ENCODE data around the gene ZNF212.
"Not testable (repeated sequence)": the region's sequence is repeated elsewhere in the genome, so short reads cannot be mapped to it uniquely, and the experiment has no call there.

Gene ZNF212

DNA sequence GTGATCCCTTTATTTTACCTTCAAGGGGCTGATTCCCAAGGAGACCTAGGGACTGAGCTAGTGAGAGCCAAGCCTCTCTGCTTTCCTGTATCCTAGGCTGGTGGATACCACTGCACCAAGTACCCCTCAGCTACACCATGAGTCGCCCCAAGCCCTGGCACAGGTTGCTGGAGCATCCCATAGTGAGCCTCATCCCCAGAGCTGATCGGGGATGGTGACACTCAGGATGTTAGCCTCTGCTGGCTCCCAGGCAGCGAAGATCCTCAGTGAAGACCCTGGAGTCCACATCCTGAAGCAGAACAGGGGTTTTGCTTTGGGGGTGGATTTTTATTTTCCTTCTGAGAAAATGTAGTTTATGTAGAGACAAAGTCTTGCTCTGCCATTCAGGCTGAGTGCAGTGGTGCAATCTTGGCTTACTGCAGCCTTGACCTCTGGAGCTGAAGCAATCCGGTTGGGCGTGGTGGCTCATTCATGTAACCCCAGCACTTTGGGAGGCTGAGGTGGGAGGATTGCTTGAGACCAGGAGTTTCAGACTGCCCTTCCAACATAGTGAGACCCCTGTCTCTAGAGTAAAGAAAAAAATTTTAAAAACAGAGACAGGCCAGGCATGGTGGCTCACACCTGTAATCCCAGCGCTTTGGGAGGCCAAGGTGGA, 12.5 kb upstream of the ZNF212 start:
- TF ChIP-seq, protein P1, sequence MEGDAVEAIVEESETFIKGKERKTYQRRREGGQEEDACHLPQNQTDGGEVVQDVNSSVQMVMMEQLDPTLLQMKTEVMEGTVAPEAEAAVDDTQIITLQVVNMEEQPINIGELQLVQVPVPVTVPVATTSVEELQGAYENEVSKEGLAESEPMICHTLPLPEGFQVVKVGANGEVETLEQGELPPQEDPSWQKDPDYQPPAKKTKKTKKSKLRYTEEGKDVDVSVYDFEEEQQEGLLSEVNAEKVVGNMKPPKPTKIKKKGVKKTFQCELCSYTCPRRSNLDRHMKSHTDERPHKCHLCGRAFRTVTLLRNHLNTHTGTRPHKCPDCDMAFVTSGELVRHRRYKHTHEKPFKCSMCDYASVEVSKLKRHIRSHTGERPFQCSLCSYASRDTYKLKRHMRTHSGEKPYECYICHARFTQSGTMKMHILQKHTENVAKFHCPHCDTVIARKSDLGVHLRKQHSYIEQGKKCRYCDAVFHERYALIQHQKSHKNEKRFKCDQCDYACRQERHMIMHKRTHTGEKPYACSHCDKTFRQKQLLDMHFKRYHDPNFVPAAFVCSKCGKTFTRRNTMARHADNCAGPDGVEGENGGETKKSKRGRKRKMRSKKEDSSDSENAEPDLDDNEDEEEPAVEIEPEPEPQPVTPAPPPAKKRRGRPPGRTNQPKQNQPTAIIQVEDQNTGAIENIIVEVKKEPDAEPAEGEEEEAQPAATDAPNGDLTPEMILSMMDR (IDR thresholded peaks at IDR 0.05; ENCODE audit: extremely low read depth, insufficient read depth, missing control alignments): no peak
- no peak for DNase-seq (ENCODE audit: low spot score)
- in situ Hi-C loops (cut with MboI; ENCODE audit: low pct_unique_long_range_greater_than_20kb, low sequenced_read_pairs, unreplicated experiment): no loop called here

DNA sequence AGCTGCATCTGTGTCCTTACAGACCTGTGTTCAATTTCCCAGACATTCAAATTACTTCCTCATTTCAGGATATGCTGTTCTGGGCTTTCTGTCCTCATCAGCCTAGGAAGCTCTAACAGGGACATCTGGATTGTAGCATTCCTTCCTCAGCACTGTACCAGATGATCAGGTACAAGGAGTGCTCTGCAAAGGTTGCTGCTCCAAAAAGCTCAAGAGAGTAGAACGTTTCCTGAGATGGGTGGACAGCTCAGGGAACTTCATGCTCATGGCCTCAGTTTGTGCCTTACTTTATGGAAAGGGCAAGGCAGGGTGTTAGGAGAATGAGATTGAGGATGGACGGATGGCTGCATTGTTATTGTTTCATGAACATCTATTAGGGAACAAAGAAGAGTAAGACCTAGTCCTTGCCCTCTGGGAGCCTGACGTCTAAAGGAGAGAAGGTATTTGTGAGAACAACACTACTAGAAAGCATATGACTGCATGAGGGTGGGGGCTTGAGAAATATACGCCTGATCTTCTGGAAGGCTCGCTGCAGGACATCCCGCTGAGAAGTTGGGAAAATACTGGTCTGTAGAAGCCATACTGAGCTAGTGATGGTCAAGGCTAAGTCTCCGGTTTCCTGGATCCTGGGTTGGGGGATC, 10.5 kb upstream of the ZNF212 start:
- in situ Hi-C loops (cut with MboI; ENCODE audit: low pct_unique_long_range_greater_than_20kb, low sequenced_read_pairs, unreplicated experiment): no loop called here
- TF ChIP-seq, protein P1 (IDR thresholded peaks at IDR 0.05; ENCODE audit: extremely low read depth, insufficient read depth, missing control alignments): no peak
- no peak for DNase-seq (ENCODE audit: low spot score)

DNA sequence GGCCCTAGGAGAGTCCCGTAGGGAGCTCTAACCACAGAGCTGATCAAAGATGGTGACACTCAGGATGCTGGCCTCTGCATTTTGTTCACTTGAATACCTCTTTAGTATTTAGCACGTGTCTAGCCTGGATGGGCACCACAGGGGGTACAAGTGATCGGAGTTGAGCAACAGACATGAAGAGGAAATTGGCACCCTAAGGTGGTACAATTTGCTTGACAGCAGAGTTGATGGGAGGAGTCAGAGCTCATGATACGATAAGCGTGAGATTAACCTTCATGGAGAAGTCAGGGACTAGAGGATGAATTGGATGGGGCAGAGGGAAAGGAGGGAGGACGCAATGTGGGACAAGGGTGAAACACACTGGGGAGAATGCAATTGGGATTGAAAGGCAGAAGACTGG, 9.9 kb upstream of the ZNF212 start:
- in situ Hi-C loops (cut with MboI; ENCODE audit: low pct_unique_long_range_greater_than_20kb, low sequenced_read_pairs, unreplicated experiment): no loop called here
- TF ChIP-seq, protein P1 (IDR thresholded peaks at IDR 0.05; ENCODE audit: extremely low read depth, insufficient read depth, missing control alignments): no peak
- DNase-seq (ENCODE audit: low spot score): no peak

DNA sequence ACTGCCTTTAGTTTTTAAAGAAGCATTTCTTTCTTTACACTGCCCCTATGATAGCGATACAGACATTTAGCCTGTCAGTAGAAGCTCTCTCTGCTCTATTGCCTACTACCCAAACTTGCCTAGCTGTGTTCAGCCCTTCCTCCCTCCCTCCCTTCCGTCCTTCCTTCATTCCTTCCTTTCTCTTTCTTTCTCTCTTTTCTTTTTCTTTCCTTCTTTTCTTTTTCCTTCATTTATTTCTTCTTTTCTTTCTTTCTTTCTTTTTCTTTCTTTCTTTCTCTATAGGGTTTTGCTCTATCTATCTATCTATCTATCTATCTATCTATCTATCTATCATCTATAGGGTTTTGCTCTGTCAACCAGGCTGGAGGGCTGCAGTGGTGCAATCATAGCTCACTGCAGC, 7.1 kb upstream of the ZNF212 start:
- TF ChIP-seq, protein P1 (IDR thresholded peaks at IDR 0.05; ENCODE audit: extremely low read depth, insufficient read depth, missing control alignments): no peak
- in situ Hi-C loops (cut with MboI; ENCODE audit: low pct_unique_long_range_greater_than_20kb, low sequenced_read_pairs, unreplicated experiment): no loop called here
- no peak for DNase-seq (ENCODE audit: low spot score)

DNA sequence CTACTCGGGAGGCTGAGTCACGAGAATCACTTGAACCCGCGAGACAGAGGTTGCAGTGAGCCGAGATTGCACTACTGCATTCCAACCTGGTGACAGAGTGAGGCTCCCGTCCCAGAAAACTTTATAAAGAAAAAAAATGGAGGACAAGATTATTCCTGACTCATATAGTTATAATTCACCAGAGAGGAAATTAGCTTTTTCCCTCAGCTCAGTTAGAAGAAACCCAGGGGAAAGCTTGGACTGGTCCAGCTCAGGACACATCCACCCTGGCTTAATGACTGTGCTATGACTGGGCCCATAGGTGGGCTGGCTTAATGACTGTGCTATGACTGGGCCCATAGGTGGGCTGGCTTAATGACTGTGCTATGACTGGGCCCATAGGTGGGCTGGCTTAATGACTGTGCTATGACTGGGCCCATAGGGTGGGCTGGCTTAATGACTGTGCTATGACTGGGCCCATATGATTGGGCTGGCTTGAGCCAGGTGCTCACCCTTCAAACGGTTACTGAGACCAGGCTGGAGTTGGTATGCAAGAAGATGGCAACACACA, 5.7 kb upstream of the ZNF212 start:
- DNase-seq (ENCODE audit: low spot score); in situ Hi-C loops (cut with MboI; ENCODE audit: low pct_unique_long_range_greater_than_20kb, low sequenced_read_pairs, unreplicated experiment): not testable (repeated sequence)

DNA sequence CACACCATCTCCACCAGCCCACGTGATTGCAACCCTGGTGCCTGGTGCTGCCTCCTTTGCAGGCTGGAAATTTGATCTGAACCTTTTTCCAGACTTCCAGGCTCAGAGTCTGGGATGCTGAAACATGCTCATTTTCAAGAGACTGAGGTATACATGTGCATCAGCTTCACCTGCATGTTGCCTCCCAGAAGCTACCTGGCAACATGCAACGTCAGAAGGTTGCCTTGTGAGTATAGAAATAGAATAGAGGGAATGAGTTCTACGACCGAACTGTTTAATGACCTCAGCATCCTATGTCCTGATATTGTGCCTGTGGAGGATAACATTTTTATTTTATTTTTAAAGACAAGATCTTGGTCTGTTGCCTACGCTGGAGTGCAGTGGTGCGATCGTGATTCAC, 1.9 kb upstream of the ZNF212 start:
- TF ChIP-seq, protein P1 (IDR thresholded peaks at IDR 0.05; ENCODE audit: extremely low read depth, insufficient read depth, missing control alignments): no peak
- no peak for DNase-seq (ENCODE audit: low spot score)
- in situ Hi-C loops (cut with MboI; ENCODE audit: low pct_unique_long_range_greater_than_20kb, low sequenced_read_pairs, unreplicated experiment): no loop called here

DNA sequence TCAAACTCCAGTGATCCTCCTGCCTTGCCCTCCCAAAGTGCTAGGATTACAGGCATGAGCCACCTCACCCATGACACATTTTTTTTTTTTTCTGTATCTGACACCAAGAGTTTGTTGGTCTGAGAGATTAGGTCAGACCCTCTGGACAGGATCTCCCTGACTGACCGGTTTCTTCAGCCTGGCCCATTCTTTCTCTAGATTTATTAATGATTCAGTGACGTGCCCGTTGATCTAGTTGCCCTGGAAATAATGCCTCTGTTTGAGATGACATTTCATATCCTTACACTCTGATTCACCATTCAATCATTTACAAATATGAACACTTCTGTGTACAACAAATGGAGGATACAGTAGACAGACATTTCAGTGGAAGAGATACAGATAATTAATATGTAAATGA, 1.4 kb upstream of the ZNF212 start:
- in situ Hi-C loops (cut with MboI; ENCODE audit: low pct_unique_long_range_greater_than_20kb, low sequenced_read_pairs, unreplicated experiment): no loop called here
- TF ChIP-seq, protein P1 (IDR thresholded peaks at IDR 0.05; ENCODE audit: extremely low read depth, insufficient read depth, missing control alignments): no peak
- DNase-seq (ENCODE audit: low spot score): no peak

All from GM13977 (cell line).